Inferior parietal cortex (tissue), 1 donor: ENCODE results near the gene LRIG1.

Experiments used
- DNase-seq: peaks from one replicate; pipeline ENCODE4 v3.0.0-alpha.2; 2016; ENCODE audit errors: extremely low spot score

Gene LRIG1

DNA sequence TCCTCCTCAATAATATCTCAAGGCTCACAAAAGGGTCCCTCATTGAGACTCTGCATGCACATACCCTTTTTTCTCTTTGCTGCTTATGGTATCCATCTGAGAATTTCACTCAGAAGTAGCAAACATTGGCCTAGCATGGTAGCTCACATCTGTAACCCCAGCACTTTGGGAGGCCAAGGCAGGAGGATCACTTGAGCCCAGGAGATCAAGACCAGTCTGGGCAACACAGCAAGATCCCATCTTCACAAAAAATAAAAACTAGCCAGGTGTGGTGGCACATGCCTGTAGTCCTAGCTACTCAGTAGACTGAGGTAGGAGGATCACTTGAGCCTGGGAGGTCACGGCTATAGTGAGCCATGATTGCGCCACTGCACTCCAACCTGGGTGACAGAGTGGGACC lies 11.7 kb downstream of the LRIG1 start:
- no peak for DNase-seq

DNA sequence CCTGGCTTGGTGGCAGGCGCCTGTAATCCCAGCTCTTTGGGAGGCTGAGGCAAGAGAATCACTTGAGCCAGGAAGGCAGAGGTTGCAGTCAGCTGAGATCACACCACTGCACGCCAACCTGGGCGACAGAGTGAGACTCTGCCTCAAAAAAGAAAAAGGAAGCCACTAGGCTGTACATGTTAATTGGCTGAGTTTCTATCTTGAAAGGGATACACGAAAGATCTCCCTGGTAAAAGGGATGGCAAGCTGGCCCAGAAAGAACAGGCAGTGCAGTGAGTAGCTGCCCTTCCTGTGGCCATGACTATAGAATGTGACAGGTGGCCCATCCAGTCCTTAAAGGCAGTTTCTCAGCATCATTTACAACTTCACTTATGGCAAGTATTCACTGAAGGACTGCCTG lies 12.3 kb downstream of the LRIG1 start:
- no peak for DNase-seq

DNA sequence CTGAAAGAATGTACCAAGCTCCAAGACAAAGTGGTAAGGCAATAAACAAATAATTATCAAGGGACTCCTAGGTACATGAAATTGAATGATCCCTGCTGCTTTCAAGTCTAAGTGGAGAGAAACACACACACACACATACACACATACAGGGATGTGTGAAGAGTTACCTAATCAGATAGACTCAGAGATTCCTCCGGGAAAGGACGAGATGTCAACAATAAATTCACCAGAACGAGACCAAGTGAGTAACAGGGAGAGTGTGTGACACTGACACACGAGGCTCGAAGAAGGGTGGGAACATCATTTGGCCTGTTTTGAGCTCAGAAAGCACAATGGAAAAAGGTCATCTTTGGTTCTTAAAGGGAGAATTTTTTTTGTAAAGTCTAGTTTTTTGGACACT lies 13.4 kb downstream of the LRIG1 start:
- no peak for DNase-seq

- peak; percentile 58 for DNase-seq
Observed at GRCh38 chr3:66486646-66487045, 14.2 kb downstream of the LRIG1 start.

DNA sequence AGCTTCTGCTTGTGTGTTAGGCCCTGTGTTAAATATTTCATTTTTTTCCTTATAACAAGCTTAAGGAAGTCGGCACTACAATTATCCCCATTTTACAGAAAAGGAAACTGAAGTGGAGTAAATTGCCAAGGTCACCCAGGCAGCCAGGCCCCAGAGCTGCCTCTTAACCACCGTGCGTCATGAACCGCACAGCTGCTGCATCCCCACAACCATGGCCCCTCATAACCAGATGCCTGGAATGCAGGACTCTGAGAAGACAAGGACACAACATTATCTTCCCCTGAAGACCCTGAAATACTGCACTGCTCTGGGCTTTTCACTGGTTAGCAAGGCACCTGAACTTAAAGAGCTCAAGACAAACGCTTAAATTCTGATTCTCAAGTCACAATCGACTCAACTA lies 14.6 kb downstream of the LRIG1 start:
- no peak for DNase-seq

GRCh38 chr3:66485291-66485968 lies 15.4 kb downstream of the LRIG1 start:
- DNase-seq, result peak; percentile 61

DNA sequence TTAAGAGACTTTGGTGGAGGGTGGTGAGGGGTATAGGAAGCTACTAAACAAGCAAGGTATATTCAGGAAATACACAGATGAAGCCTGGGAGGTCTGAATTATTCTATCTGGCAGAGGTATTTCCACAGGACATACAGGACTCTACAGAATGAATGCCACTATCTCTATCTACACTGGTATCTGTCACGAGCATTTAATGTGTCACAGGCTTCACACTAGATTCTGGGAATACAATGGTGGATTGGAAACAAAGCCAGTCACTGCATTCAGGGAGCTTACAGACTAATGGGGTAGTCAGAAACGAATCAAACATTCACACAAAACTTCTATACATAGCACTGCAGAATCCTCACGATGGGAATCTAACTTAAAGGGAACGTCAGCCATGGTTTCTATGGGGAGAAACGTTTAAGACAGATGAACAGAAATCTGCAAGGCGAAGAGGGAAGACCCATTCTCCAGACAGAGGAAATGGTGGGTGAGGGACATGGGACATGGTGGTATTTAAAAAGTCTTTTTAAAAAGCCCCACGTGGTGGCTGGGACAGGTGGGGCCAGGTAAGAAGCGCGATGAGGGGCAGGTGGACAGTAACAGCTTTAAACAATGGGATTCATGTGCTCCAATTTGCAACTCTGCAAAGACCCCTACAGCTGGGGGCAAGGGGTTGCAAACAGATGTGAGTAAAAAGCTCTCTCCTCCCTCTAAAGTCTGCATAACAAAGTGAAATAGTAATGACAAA lies 16.5 kb downstream of the LRIG1 start:
- peak; percentile 60 for DNase-seq

- DNase-seq, result no peak
Observed at GRCh38 chr3:66483409-66483906, 17.4 kb downstream of the LRIG1 start.

DNA sequence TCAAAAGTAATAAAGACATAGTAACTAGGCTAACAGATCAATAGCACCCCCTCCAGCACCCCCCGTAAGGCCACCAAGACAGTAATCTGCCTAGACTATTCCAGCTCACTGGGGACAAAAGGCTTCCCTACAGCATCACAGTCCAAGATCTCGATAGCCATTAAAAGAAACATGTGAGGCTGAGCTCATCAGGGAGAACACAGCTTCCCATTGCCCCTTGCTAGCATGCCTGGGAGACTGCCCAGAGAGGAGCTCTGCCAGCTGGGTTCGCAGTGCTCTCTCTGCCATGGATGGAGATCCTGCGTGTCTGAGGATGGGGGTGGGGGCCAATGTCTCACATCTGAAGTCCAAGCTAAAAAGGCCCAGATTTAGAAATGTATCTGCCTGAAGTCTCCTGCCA lies 17.8 kb downstream of the LRIG1 start:
- peak; percentile 92 for DNase-seq

- DNase-seq, result no peak
Observed at GRCh38 chr3:66482018-66482404, 18.8 kb downstream of the LRIG1 start.

DNA sequence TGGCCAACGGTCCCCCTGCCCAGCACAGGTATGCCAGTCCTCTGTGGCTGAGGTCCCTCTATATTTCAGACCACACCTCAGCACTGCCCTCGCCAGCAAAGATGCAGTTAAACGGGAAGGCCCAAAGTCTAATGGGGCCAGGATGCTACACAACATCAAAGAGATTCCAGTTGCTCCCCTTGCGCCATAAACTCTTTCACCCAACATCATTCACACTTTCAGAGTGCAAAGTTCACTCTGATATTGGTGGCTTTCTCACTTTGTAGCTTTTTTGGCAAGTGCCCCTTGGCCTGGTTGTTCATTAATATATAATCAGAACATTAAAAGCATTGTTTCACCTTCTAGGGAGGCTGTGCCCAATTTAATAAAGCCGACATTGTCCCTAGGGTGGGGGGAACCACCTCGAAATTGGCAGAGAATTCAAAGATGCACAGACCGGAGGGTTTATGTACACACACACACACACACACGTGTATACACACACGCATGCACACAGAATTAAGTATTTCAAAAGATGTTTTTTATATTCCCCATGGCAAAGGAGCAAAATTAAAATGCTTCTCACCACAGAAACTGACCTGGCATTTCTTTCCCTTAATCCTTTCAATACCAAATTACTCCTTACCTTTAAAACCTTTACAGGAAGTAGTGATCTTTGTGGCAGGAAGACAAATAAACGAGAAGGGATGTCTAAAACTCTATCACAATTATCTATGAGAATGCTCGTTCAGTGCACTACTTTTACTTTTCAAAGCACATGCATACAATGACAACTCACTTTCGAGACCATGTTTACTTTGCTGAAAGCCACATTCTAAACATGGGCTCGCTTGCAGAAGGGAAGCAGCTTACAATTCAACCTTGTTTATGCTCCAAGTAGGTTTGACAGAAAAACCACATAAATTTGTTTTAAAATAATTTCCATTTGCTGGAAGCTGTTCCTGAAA lies 19.5 kb downstream of the LRIG1 start:
- no peak for DNase-seq

DNA sequence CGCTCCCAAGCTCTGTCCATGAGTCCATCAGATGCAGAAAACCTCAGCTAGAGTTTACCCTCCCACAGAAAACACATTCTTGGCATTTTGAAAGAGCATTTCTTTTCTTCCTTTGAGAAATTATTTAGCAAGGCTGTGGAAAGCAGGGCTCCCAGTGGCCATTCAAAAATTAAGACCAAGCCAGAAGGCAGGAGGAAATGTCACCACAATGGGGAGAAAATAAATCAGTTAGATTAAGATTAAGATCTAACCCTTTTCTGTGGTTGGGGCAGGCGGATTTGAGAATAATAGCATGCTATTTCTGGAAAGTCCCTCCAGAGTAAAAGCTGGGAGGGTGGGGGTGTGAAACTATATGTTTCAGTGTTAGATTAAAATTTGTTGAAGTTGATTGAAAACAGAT lies 20.2 kb downstream of the LRIG1 start:
- DNase-seq, result no peak

DNA sequence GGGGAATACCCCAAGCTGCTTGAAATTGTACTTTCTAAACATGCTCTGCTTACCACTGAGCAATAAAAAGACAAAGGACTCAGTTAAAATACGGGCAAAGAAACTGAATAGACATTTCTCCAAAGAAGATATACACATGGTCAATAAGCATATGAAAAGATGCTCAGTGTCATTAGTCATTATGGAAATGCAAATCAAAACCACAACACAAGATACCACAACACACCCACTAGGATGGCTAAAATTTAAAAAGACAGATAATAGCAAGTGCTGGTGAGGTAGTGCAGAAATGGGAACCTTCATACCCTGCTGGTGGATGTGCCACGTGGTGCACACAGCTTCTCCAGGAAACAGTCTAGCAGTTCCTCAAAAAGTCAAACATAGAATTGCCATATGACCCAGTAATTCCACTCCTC lies 21.3 kb downstream of the LRIG1 start:
- DNase-seq, result no peak

GRCh38 chr3:66478960-66479359 lies 21.9 kb downstream of the LRIG1 start:
- no peak for DNase-seq

- no peak for DNase-seq
Observed at GRCh38 chr3:66477856-66478255, 23.0 kb downstream of the LRIG1 start.

- no peak for DNase-seq
Observed at GRCh38 chr3:66476852-66477381, 23.9 kb downstream of the LRIG1 start.

- no peak for DNase-seq
Observed at GRCh38 chr3:66475386-66476020, 25.3 kb downstream of the LRIG1 start.

- DNase-seq, result no peak
Observed at GRCh38 chr3:66473692-66474091, 27.1 kb downstream of the LRIG1 start.

- no peak for DNase-seq
Observed at GRCh38 chr3:66473181-66473580, 27.6 kb downstream of the LRIG1 start.

DNA sequence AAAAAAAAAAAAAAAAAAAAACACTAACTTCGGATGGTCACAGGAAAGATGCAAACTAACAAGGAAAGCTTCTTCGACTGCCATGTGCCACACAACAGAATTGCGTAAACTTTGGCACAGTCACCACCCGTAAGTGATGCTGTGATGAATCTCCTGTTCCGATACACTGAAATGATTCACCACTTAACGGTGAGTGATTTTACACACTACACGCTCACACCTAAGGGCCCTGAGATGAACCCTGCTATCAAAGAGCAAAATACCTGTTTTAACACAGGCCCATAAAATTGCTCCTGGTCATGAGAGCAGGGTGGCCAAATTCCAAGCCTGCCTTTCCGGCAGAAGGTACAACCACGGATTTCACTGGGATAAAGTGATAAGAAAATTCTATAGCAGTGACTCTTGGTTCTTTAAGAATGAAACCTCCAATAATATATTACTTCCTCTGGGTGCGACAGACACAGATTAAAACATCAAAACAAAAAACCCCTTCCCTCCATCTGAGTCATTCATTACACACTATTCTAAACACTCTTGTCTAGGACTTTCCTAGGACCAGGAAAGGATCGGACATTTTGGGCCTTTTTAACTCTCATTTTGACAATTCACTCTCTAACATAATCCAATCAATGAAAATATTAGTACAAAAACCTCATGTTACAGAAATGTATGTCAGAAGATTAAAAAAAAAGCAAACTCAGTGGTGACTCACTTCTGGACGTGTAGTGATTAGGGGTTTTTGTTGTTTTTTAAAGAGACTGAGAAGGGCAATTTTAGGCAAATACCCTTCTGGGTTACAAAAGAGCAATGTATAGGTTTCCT lies 28.3 kb downstream of the LRIG1 start:
- DNase-seq, result no peak
